WTC11 (cell line): Measurements from ENCODE around the gene SVIL.
"Not testable (repeated sequence)": the region's sequence is repeated elsewhere in the genome, so short reads cannot be mapped to it uniquely, and the experiment has no call there.

Source experiments
- GABPB1 ChIP-seq: sonication (generic); formaldehyde crosslinking; IDR thresholded peaks from 2 replicates; pipeline ENCODE4 v1.8.1; 2023; ENCODE audit warnings: mild to moderate bottlenecking, missing genetic modification reagents
- NFYB ChIP-seq: sonication (generic); formaldehyde crosslinking; conservative IDR thresholded peaks from 2 replicates; pipeline ENCODE4 v1.8.0; 2022; ENCODE audit warnings: low read depth, missing genetic modification reagents
- USF2 ChIP-seq: sonication (generic); formaldehyde crosslinking; IDR thresholded peaks from 2 replicates; pipeline ENCODE4 v1.8.1; 2023; ENCODE audit warnings: mild to moderate bottlenecking, missing genetic modification reagents, moderate library complexity
- TF ChIP-seq, protein P1 (sequence below): sonication (generic); formaldehyde crosslinking; IDR thresholded peaks from 2 replicates; pipeline ENCODE4 v1.8.0; 2022; ENCODE audit warnings: mild to moderate bottlenecking, missing genetic modification reagents
- TF ChIP-seq, protein P2 (sequence below): fragments of 200-600 bp; IDR thresholded peaks from 2 replicates; pipeline ENCODE4 v1.8.0; 2022; ENCODE audit warnings: antibody characterized with exemption
- TF ChIP-seq, protein P3 (sequence below): sonication (generic); formaldehyde crosslinking; IDR thresholded peaks from 2 replicates; pipeline ENCODE4 v1.8.1; 2022; ENCODE audit warnings: mild to moderate bottlenecking, moderate library complexity, missing genetic modification reagents
- TF ChIP-seq, protein P4 (sequence below): sonication (generic); formaldehyde crosslinking; IDR thresholded peaks from 2 replicates; pipeline ENCODE4 v1.8.1; 2023; ENCODE audit warnings: mild to moderate bottlenecking, missing genetic modification reagents

GRCh38 chr10:29574212-29575097 is 60.3 kb downstream of the SVIL start:
- not testable (repeated sequence) for TF ChIP-seq GABPB1, NFYB, USF2 (CRISPR knock-in tag)
- TF ChIP-seq, protein P1, sequence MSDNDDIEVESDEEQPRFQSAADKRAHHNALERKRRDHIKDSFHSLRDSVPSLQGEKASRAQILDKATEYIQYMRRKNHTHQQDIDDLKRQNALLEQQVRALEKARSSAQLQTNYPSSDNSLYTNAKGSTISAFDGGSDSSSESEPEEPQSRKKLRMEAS: not testable (repeated sequence)
- TF ChIP-seq, protein P2, sequence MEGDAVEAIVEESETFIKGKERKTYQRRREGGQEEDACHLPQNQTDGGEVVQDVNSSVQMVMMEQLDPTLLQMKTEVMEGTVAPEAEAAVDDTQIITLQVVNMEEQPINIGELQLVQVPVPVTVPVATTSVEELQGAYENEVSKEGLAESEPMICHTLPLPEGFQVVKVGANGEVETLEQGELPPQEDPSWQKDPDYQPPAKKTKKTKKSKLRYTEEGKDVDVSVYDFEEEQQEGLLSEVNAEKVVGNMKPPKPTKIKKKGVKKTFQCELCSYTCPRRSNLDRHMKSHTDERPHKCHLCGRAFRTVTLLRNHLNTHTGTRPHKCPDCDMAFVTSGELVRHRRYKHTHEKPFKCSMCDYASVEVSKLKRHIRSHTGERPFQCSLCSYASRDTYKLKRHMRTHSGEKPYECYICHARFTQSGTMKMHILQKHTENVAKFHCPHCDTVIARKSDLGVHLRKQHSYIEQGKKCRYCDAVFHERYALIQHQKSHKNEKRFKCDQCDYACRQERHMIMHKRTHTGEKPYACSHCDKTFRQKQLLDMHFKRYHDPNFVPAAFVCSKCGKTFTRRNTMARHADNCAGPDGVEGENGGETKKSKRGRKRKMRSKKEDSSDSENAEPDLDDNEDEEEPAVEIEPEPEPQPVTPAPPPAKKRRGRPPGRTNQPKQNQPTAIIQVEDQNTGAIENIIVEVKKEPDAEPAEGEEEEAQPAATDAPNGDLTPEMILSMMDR: not testable (repeated sequence)
- TF ChIP-seq, protein P3, sequence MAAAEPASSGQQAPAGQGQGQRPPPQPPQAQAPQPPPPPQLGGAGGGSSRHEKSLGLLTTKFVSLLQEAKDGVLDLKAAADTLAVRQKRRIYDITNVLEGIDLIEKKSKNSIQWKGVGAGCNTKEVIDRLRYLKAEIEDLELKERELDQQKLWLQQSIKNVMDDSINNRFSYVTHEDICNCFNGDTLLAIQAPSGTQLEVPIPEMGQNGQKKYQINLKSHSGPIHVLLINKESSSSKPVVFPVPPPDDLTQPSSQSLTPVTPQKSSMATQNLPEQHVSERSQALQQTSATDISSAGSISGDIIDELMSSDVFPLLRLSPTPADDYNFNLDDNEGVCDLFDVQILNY (CRISPR knock-in tag): not testable (repeated sequence)
- TF ChIP-seq, protein P4, sequence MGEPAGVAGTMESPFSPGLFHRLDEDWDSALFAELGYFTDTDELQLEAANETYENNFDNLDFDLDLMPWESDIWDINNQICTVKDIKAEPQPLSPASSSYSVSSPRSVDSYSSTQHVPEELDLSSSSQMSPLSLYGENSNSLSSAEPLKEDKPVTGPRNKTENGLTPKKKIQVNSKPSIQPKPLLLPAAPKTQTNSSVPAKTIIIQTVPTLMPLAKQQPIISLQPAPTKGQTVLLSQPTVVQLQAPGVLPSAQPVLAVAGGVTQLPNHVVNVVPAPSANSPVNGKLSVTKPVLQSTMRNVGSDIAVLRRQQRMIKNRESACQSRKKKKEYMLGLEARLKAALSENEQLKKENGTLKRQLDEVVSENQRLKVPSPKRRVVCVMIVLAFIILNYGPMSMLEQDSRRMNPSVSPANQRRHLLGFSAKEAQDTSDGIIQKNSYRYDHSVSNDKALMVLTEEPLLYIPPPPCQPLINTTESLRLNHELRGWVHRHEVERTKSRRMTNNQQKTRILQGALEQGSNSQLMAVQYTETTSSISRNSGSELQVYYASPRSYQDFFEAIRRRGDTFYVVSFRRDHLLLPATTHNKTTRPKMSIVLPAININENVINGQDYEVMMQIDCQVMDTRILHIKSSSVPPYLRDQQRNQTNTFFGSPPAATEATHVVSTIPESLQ: not testable (repeated sequence)
